Measurements from ENCODE around the gene SEC16A.

The SEC16A gene

GRCh38 chr9:136482793-136483588 lies at the start of gene SEC16A:
Gene SEC16A (minus strand): TSS chr9:136483040. CDS start chr9:136477615, 5,425 bp downstream.
- no peak for FAIRE-seq

GRCh38 chr9:136531904-136532798 lies 49.3 kb upstream of the SEC16A start:
- FAIRE-seq: no peak

- no peak for FAIRE-seq
Observed at GRCh38 chr9:136531186-136531903, 48.5 kb upstream of the SEC16A start.

GRCh38 chr9:136530461-136531089 lies 47.7 kb upstream of the SEC16A start:
- no peak for FAIRE-seq

GRCh38 chr9:136529516-136530460 lies 46.9 kb upstream of the SEC16A start:
- no peak for FAIRE-seq

GRCh38 chr9:136528716-136529341 lies 46.0 kb upstream of the SEC16A start:
- no peak for FAIRE-seq

GRCh38 chr9:136527721-136528710 lies 45.2 kb upstream of the SEC16A start:
- FAIRE-seq: no peak

- no peak for FAIRE-seq
Observed at GRCh38 chr9:136527131-136527530, 44.3 kb upstream of the SEC16A start.

- FAIRE-seq: no peak
Observed at GRCh38 chr9:136526625-136527066, 43.8 kb upstream of the SEC16A start.

- FAIRE-seq: no peak
Observed at GRCh38 chr9:136525841-136526499, 43.1 kb upstream of the SEC16A start.

- FAIRE-seq: no peak
Observed at GRCh38 chr9:136525207-136525606, 42.4 kb upstream of the SEC16A start.

- no peak for FAIRE-seq
Observed at GRCh38 chr9:136522314-136523237, 39.7 kb upstream of the SEC16A start.

GRCh38 chr9:136521537-136521936 lies 38.7 kb upstream of the SEC16A start:
- FAIRE-seq: no peak

GRCh38 chr9:136520053-136520540 lies 37.3 kb upstream of the SEC16A start:
- FAIRE-seq: no peak

GRCh38 chr9:136519263-136520052 lies 36.6 kb upstream of the SEC16A start:
- FAIRE-seq: no peak

GRCh38 chr9:136518623-136519022 lies 35.8 kb upstream of the SEC16A start:
- FAIRE-seq: no peak

GRCh38 chr9:136517950-136518349 lies 35.1 kb upstream of the SEC16A start:
- FAIRE-seq: no peak
